ENCODE results near the gene ZNF831.
A peak's percentile ranks its signal among the peaks of the same experiment; 100 is the strongest.

ZNF831 gene

DNA sequence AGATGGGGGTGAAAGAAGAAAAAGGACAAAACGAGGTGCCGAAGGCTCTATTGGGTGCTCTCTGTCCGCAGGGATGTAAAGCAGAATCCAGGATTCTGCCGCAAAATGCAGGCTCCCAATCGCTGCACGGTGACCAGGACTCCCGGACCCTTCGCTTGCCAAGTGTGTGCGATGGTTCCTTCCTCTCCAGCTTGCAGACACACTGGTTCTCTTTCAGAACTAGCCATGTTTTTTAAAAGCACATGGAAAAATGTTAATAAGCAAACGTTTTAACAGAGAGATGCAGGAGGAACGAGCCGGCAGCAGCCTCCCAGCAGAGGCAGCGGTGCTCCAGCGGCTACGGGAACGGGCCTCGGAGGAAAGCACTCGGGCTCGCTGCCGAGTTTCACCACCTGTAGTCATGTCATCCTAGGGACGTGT is 59.6 kb downstream of the ZNF831 start:
- H3K4me3 ChIP-seq, result no peak overlapping the region
- no peak overlapping the region for H3K9ac ChIP-seq
- H3K4me1 ChIP-seq, result peaks cover 0 to 17% (median 11%) of the 10 kb centered on the region in 10 experiments; a peak in 13 of 20 replicates
- H3K9me3 ChIP-seq (replicated peaks in 1 of 11), result peaks cover 0 to 2% (median 0%) of the 10 kb centered on the region in 11 experiments; a peak in 2 of 22 replicates
- H4K20me1 ChIP-seq, result no peaks in the 10 kb centered on the region
- H3K27me3 ChIP-seq, result peaks cover 15 to 37% (median 24%) of the 10 kb centered on the region in 11 experiments
- no peak for TF ChIP-seq Cebpa-rat (IDR thresholded peaks at IDR 0.05)
- H3K27ac ChIP-seq, result no peak overlapping the region
- H3K36me3 ChIP-seq, result no peaks in the 10 kb centered on the region
- peak overlapping the region in 10 of 11 experiments; percentile 78 to 95 (median 87); a peak in 19 of 22 replicates for H3K4me2 ChIP-seq

DNA sequence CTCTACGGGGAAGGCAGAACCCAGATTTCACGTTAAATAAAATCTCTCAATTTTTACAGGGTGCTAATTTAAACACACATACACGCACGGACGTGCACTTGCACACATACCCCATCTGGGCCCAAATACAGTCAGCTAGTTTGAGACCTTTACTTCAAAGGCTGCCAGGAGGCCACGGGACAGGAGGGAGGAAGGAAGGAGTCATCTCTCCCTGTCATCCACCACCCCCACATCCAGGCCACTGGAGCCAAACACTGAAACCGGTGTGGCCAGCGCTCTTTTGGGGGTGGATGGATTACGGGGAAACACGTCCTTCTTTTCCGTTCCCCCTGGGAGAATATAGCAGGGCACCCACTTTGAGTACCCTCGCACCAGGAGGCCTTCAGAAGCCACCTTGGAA is 60.1 kb downstream of the ZNF831 start:
- peak overlapping the region in 1 of 11 experiments; percentile 12; a peak in 1 of 22 replicates for H3K4me2 ChIP-seq
- no peak for TF ChIP-seq Cebpa-rat (IDR thresholded peaks at IDR 0.05)
- no peaks in the 10 kb centered on the region for H3K36me3 ChIP-seq
- peaks cover 0 to 17% (median 11%) of the 10 kb centered on the region in 10 experiments; a peak in 13 of 20 replicates for H3K4me1 ChIP-seq
- no peak overlapping the region for H3K4me3 ChIP-seq
- peaks cover 15 to 37% (median 24%) of the 10 kb centered on the region in 11 experiments for H3K27me3 ChIP-seq
- H3K9me3 ChIP-seq (replicated peaks in 1 of 11), result peaks cover 0 to 8% (median 3%) of the 10 kb centered on the region in 11 experiments; a peak in 6 of 22 replicates
- H4K20me1 ChIP-seq, result no peaks in the 10 kb centered on the region
- H3K27ac ChIP-seq, result no peak overlapping the region
- H3K9ac ChIP-seq, result no peak overlapping the region

DNA sequence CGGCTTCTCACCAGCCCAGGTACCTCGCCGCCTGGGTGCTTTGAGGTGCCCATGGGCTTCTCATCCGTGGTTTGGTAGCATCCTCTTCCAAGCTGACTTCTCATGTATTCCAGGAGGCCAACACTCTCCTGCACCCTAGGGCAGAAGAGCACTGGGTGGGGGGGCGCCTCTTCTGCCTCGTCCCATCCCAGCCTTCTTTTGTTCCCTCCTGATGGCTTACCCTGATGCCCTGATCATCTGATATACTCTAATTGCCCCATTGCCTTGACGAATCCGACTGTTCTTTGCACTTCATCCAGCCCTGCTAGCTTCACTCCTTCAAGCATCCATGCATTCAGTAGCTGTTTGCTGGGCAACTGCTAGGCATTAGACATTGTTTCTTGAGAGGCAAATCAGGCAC is 60.6 kb downstream of the ZNF831 start:
- peak overlapping the region in 1 of 11 experiments; percentile 12; a peak in 1 of 22 replicates for H3K4me2 ChIP-seq
- H3K4me1 ChIP-seq, result peaks cover 0 to 17% (median 11%) of the 10 kb centered on the region in 10 experiments; a peak in 13 of 20 replicates
- no peak overlapping the region for H3K9ac ChIP-seq
- H3K27ac ChIP-seq, result no peak overlapping the region
- H3K36me3 ChIP-seq, result no peaks in the 10 kb centered on the region
- no peaks in the 10 kb centered on the region for H4K20me1 ChIP-seq
- TF ChIP-seq Cebpa-rat (IDR thresholded peaks at IDR 0.05), result no peak
- H3K27me3 ChIP-seq, result peaks cover 15 to 37% (median 24%) of the 10 kb centered on the region in 11 experiments
- no peak overlapping the region for H3K4me3 ChIP-seq
- H3K9me3 ChIP-seq (replicated peaks in 1 of 11), result peaks cover 0 to 11% (median 8%) of the 10 kb centered on the region in 11 experiments; a peak in 10 of 22 replicates

DNA sequence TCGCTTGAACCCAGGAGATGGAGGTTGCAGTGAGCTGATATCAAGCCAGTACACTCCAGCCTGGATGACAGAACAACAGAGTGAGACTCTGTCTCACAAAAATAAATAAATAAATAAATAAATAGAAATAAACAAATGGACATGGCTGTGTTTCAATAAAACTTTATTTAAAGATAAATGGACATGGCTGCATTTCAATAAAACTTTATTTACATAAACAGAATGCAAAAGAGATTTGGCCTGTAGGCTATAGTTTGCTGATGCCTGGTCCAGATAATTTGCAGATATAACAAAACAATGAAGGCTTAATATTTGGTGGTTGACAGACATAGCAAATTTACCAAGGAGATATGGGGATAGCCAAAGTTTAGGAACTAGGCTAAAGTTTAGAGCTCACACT is 66.8 kb downstream of the ZNF831 start:
- no peaks in the 10 kb centered on the region for H3K36me3 ChIP-seq
- no peaks in the 10 kb centered on the region for H4K20me1 ChIP-seq
- H3K9me3 ChIP-seq (replicated peaks in 1 of 11), result peaks cover 0 to 17% (median 9%) of the 10 kb centered on the region in 11 experiments; a peak in 10 of 22 replicates
- H3K4me3 ChIP-seq, result no peak overlapping the region
- peaks cover 0 to 2% (median 0%) of the 10 kb centered on the region in 10 experiments; a peak in 3 of 20 replicates for H3K4me1 ChIP-seq
- H3K4me2 ChIP-seq, result no peak overlapping the region
- TF ChIP-seq Cebpa-rat (IDR thresholded peaks at IDR 0.05), result no peak
- no peak overlapping the region for H3K9ac ChIP-seq
- H3K27ac ChIP-seq, result no peak overlapping the region
- peaks cover 0 to 4% (median 0%) of the 10 kb centered on the region in 11 experiments; a peak in 1 of 22 replicates for H3K27me3 ChIP-seq

DNA sequence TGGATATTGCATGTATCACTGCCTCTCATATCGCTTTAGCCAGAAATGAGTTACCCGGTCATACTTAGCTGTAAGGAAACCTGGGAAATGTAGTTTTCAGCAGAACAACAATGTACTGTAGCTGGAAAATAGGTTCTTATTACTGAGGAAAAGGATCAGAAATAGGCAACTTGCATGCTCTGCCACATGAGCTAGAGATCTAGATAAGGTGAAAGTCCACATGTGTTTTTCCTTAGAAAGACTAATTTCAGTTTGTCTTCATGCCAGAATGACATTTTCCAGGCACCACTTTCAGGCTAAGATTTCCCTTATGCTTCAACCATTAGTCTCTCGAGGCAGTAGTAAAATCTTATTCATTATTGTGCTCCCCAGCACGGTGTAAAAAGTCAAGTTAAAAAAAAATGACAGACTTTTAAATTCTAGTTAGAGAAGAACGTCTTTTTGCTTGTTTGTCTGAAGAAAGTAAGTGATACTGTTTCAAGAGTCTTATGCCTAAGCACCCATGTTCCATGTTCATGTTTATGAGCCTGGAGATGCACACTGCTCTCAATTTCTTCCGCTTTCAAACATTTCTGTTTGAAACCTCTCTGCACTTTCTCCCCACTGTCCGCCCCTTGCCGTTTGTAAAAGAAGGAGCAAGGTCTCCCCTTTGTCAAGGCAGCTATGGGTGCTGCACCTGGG is 67.6 kb downstream of the ZNF831 start:
- Histone ChIP-seq H3K9me3 (replicated peaks in 1 of 11) (peaks cover 0 to 17% (median 9%) of the 10 kb centered on the region in 11 experiments; a peak in 10 of 22 replicates), H3K27ac (no peak overlapping the region), H3K4me2 (no peak overlapping the region), H3K36me3 (no peaks in the 10 kb centered on the region), H3K27me3 (no peaks in the 10 kb centered on the region; a peak in 2 of 22 replicates), H3K4me3 (no peak overlapping the region), H3K4me1 (peaks cover 0 to 11% (median 2%) of the 10 kb centered on the region in 10 experiments; a peak in 9 of 20 replicates), H3K9ac (no peak overlapping the region), H4K20me1 (no peaks in the 10 kb centered on the region)
- no peak for TF ChIP-seq Cebpa-rat (IDR thresholded peaks at IDR 0.05)

DNA sequence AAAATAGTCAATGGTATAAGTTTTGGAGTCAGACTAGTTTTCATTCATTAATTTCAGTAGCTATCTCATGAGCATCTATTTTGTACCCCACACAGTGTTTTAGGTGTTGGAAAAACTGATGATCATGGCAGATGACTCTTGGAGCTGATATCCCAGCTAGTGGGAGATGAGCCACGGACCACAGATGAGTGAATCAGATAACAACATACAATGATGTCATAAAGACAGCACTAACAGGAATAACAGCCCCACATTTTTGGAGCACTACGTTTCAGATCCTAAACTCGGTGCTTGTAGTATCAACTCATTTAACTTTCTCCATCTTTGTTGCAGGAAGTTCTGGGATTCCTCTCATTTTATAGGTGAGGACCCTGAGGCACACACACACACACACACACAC is 69.0 kb downstream of the ZNF831 start:
- Histone ChIP-seq H3K9me3 (replicated peaks in 1 of 11) (peaks cover 0 to 17% (median 9%) of the 10 kb centered on the region in 11 experiments; a peak in 10 of 22 replicates), H3K27ac (no peak overlapping the region), H3K4me1 (peaks cover 0 to 13% (median 3%) of the 10 kb centered on the region in 10 experiments; a peak in 9 of 20 replicates), H4K20me1 (no peaks in the 10 kb centered on the region), H3K4me2 (no peak overlapping the region), H3K36me3 (no peaks in the 10 kb centered on the region), H3K27me3 (no peaks in the 10 kb centered on the region; a peak in 2 of 22 replicates), H3K9ac (no peak overlapping the region), H3K4me3 (no peak overlapping the region)
- TF ChIP-seq Cebpa-rat (IDR thresholded peaks at IDR 0.05), result no peak

DNA sequence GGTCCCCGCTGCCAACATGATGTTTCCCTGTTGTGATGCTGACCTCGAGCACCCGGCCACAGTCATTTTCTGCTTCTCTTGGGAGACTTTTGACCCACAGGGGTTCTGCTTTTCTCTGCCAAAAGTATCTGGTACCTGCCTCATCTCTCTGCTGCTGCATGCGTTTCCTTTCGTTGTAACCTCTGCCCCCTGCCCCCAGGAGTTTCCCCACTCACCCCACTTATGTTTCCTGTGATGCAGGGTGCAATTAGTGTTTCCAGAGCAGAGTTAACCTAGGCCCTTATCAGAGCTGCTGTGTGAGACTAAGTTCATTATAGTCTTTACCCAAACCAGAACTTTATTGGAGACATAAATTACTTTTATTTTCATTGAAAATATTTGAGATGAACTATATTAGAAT is 71.6 kb downstream of the ZNF831 start:
- Histone ChIP-seq H3K4me3 (no peak overlapping the region), H3K4me2 (peak overlapping the region in 3 of 11 experiments; percentile 31 to 43 (median 39); a peak in 3 of 22 replicates), H4K20me1 (no peaks in the 10 kb centered on the region), H3K9ac (no peak overlapping the region), H3K36me3 (no peaks in the 10 kb centered on the region), H3K9me3 (replicated peaks in 1 of 11) (0 out of 22 replicates have a peak, but pooled peaks cover 0 to 6% (median 0%) of the 10 kb centered on the region in 11 experiments), H3K27me3 (no peaks in the 10 kb centered on the region; a peak in 2 of 22 replicates), H3K4me1 (peaks cover 0 to 13% (median 3%) of the 10 kb centered on the region in 10 experiments; a peak in 9 of 20 replicates), H3K27ac (no peak overlapping the region)
- no peak for TF ChIP-seq Cebpa-rat (IDR thresholded peaks at IDR 0.05)

DNA sequence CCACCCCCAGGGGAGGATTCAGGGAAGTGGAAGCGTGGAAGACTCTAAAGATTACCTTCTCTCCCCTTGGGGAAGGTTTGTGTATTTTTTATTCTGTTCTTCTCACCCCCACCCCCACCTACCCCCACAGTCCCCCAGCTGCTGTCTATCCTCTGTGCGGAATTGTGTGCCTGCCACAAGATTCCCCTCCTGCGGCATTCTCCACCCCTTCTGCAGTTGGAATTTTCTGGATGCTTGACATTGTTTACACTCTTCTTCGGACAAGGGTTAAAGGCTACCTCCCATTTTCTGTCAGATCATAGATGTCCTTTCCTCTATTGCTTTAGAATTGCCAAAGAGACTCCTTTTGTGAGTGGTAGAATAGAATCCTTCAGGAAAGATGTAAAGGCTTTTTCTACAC is 76.4 kb downstream of the ZNF831 start:
- no peak overlapping the region for H3K27ac ChIP-seq
- no peak overlapping the region for H3K9ac ChIP-seq
- no peaks in the 10 kb centered on the region for H3K36me3 ChIP-seq
- no peaks in the 10 kb centered on the region for H3K9me3 ChIP-seq (replicated peaks in 1 of 11)
- no peak overlapping the region for H3K4me2 ChIP-seq
- TF ChIP-seq Cebpa-rat (IDR thresholded peaks at IDR 0.05), result no peak
- peaks cover 9 to 20% (median 13%) of the 10 kb centered on the region in 10 experiments; a peak in 19 of 20 replicates for H3K4me1 ChIP-seq
- H4K20me1 ChIP-seq, result no peaks in the 10 kb centered on the region
- H3K27me3 ChIP-seq, result peaks cover 0 to 33% (median 0%) of the 10 kb centered on the region in 11 experiments; a peak in 7 of 22 replicates
- no peak overlapping the region for H3K4me3 ChIP-seq
